Measurements from ENCODE around the gene NIP7. TPM values are rescaled to one million over a fixed set of nuclear protein-coding genes. Genes with fewer than 3 reads are reported as not detected.
"Not testable (repeated sequence)": the region's sequence is repeated elsewhere in the genome, so short reads cannot be mapped to it uniquely, and the experiment has no call there.

Gene NIP7
- 18.7 TPM for total RNA-seq
- long read RNA-seq, transcript NIP7-201 (5 exons, 2,402 nt) = major isoform, 24 of 29 reads
- long read RNA-seq, partial matches to known transcripts = 1 of 29 reads
- long read RNA-seq, other reads (novel, unspliced or antisense) = 1 of 29 reads

DNA sequence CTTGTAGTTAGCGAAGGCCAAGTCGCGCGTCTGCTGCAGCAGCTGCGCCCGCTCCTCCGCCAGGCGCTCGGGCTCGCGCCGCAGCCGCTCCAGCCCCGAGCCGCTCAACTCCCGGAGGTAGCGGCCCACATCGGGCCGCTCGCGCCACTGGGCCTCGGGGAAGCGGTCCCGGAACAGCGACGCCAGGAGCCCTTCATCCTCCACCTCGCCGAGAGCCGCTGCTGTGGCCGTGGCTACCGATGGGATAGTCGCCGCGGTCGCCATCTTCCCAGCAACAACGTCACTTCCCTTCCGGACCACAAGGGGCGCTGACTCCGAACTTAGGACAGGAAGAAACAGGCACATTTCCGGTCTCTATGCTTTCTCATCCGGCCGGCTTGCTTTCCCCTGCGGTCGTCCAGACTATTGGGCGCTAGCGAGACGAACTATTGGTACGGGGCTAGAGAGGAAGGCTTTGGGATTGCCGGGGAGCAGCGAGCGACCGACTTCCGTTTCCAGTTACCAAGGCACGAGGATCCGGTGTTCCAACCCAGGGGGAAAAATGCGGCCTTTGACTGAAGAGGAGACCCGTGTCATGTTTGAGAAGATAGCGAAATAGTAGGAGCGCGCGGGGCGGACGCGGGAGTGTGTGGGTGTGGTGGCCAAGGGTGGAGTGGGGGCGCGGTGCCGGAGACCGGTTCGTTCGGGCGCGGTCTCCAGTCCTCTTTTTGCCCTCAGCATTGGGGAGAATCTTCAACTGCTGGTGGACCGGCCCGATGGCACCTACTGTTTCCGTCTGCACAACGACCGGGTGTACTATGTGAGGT lies at the start of gene NIP7, which contains the start of gene COG8:
Gene NIP7 (plus strand): TSS at position 484 of the 806 bp plus-strand sequence. CDS start 58 bp downstream, at position 542.
Gene COG8 (minus strand): TSS at position 276 of the 806 bp plus-strand sequence. CDS start 12 bp downstream, at position 264.
- TF ChIP-seq, protein P1, sequence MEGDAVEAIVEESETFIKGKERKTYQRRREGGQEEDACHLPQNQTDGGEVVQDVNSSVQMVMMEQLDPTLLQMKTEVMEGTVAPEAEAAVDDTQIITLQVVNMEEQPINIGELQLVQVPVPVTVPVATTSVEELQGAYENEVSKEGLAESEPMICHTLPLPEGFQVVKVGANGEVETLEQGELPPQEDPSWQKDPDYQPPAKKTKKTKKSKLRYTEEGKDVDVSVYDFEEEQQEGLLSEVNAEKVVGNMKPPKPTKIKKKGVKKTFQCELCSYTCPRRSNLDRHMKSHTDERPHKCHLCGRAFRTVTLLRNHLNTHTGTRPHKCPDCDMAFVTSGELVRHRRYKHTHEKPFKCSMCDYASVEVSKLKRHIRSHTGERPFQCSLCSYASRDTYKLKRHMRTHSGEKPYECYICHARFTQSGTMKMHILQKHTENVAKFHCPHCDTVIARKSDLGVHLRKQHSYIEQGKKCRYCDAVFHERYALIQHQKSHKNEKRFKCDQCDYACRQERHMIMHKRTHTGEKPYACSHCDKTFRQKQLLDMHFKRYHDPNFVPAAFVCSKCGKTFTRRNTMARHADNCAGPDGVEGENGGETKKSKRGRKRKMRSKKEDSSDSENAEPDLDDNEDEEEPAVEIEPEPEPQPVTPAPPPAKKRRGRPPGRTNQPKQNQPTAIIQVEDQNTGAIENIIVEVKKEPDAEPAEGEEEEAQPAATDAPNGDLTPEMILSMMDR (IDR thresholded peaks at IDR 0.05) = peak; percentile 88
- H3K36me3 ChIP-seq = peaks cover 61% of the 10 kb centered on the region

GRCh38 chr16:69291657-69292056 lies 47.9 kb upstream of the NIP7 start:
- H3K36me3 ChIP-seq; H3K4me3 ChIP-seq; H3K9me3 ChIP-seq; DNase-seq; H3K27me3 ChIP-seq (ENCODE audit: low read depth); H3K27ac ChIP-seq; intact Hi-C loops (cut with DNase I): not testable (repeated sequence)
- ATAC-seq = peak; percentile 74 to 83
- peaks cover 10% of the 10 kb centered on the region for H3K4me1 ChIP-seq

More for the DNA sequence above, at the start of gene NIP7, which contains the start of gene COG8:
- Histone ChIP-seq H3K4me1 (peaks cover 35% of the 10 kb centered on the region), H3K27me3 (ENCODE audit: low read depth) (no peaks in the 10 kb centered on the region), H3K27ac (peak within 1 kb of the TSS; percentile 92), H3K4me3 (peak within 1 kb of the TSS; percentile 75), H3K9me3 (no peaks in the 10 kb centered on the region)
- intact Hi-C loops (cut with DNase I) = no loop called here
- peak; percentile 94 for DNase-seq
- peak; percentile 99 for ATAC-seq

DNA sequence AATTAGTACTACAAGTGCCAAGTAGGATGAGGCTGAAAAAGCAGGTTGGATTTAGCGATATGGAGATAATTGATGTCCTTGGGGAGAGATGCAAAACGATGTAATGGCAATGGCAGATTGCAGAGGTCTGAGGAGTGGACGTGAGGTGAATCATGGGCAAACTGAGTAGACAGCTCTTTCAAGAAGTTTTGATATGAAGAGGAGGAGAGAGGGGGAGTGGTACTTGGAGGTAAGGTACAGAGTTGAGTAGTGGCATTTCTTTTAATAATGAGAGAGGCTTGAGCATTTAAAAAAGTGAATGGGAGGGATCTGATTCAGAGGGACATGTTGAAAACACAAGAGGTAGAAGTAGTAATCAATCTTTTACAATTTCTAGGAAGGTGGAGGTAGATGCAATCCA lies 46.2 kb upstream of the NIP7 start:
- intact Hi-C loops (cut with DNase I) = no loop called here
- ATAC-seq = no peak
- H3K27me3 ChIP-seq (ENCODE audit: low read depth) = no peaks in the 10 kb centered on the region
- H3K9me3 ChIP-seq = no peaks in the 10 kb centered on the region
- no peak for DNase-seq
- H3K4me3 ChIP-seq = no peak overlapping the region
- H3K4me1 ChIP-seq = peaks cover 4% of the 10 kb centered on the region
- H3K27ac ChIP-seq = no peak overlapping the region
- TF ChIP-seq, protein P1 (IDR thresholded peaks at IDR 0.05) = no peak
- H3K36me3 ChIP-seq = peaks cover 4% of the 10 kb centered on the region

DNA sequence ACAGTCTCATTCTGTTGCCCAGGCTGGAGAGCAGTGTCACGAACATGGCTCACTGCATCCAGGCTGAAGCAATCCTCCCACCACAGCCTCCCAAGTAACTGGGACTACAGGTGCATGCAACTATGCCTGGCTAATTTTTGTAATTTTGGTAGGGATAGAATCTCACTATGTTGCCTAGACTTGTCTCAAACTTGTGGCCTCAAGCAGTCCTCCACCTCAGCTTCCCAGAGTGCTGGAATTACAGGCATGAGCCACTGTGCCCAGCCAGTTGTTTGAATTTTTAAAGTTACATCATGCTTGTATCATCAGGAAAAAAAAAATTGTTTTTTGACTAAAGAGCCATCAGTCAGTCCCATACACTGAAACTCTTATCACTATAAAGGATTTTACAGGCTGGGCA lies 45.5 kb upstream of the NIP7 start:
- H3K27me3 ChIP-seq (ENCODE audit: low read depth) = no peaks in the 10 kb centered on the region
- H3K27ac ChIP-seq = no peak overlapping the region
- no peak for ATAC-seq
- H3K4me3 ChIP-seq = no peak overlapping the region
- H3K9me3 ChIP-seq = no peaks in the 10 kb centered on the region
- intact Hi-C loops (cut with DNase I) = no loop called here
- peaks cover 4% of the 10 kb centered on the region for H3K36me3 ChIP-seq
- no peak for DNase-seq
- peaks cover 8% of the 10 kb centered on the region for H3K4me1 ChIP-seq
- TF ChIP-seq, protein P1 (IDR thresholded peaks at IDR 0.05) = no peak

DNA sequence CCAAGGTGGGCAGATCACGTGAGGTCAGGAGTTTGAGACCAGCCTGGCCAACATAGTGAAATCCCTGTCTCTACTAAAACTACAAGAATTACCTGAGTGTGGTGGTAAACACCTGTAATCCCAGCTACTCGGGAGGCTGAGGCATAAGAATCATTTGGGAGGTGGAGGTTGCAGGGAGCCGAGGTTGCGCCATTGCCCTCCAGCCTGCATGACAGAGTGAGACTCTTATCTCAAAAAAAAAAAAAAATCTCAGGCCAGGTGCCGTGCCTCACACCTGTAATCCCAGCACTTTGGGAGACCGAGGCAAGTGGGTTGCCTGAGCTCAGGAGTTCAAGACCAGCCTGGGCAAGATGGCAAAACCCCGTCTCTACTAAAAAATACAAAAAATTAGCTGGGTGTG lies 42.8 kb upstream of the NIP7 start:
- H3K27me3 ChIP-seq (ENCODE audit: low read depth); ATAC-seq; H3K9me3 ChIP-seq; H3K4me1 ChIP-seq; H3K4me3 ChIP-seq; H3K27ac ChIP-seq; DNase-seq; intact Hi-C loops (cut with DNase I): not testable (repeated sequence)
- peaks cover 26% of the 10 kb centered on the region for H3K36me3 ChIP-seq

- H3K27me3 ChIP-seq (ENCODE audit: low read depth) = no peaks in the 10 kb centered on the region
- ATAC-seq = no peak
- no peak overlapping the region for H3K4me3 ChIP-seq
- H3K4me1 ChIP-seq = peaks cover 8% of the 10 kb centered on the region
- H3K27ac ChIP-seq = no peak overlapping the region
- intact Hi-C loops (cut with DNase I) = no loop called here
- H3K36me3 ChIP-seq = peaks cover 32% of the 10 kb centered on the region
- TF ChIP-seq, protein P1 (IDR thresholded peaks at IDR 0.05) = no peak
- no peak for DNase-seq
- no peaks in the 10 kb centered on the region for H3K9me3 ChIP-seq
Observed at GRCh38 chr16:69298261-69298660, 41.3 kb upstream of the NIP7 start.
